GM21423 (cell line): ENCODE measurements around the gene NTF3.

Experiments used
- ATAC-seq: cut with Tn5 transposase; IDR thresholded peaks from one replicate; pipeline ENCODE4 v1.9.1; 2021; ENCODE audit warnings: mild to moderate bottlenecking, moderate library complexity; ENCODE audit not compliant: unreplicated experiment

The NTF3 gene

GRCh38 chr12:5509102-5509501, 77.2 kb downstream of the NTF3 start:
- ATAC-seq = no peak

GRCh38 chr12:5509557-5509956, 77.6 kb downstream of the NTF3 start:
- no peak for ATAC-seq

GRCh38 chr12:5510251-5510805, 78.4 kb downstream of the NTF3 start:
- no peak for ATAC-seq

- ATAC-seq = no peak
Measured at GRCh38 chr12:5511256-5511643, 79.3 kb downstream of the NTF3 start.

GRCh38 chr12:5511644-5512600, 80.0 kb downstream of the NTF3 start:
- no peak for ATAC-seq

- no peak for ATAC-seq
Measured at GRCh38 chr12:5512601-5512970, 80.7 kb downstream of the NTF3 start.

- no peak for ATAC-seq
Measured at GRCh38 chr12:5513406-5513805, 81.5 kb downstream of the NTF3 start.

GRCh38 chr12:5514016-5514415, 82.1 kb downstream of the NTF3 start:
- ATAC-seq = no peak

GRCh38 chr12:5514545-5514944, 82.6 kb downstream of the NTF3 start:
- ATAC-seq = no peak

GRCh38 chr12:5515458-5515857, 83.5 kb downstream of the NTF3 start:
- ATAC-seq = no peak

- no peak for ATAC-seq
Measured at GRCh38 chr12:5516371-5517241, 84.7 kb downstream of the NTF3 start.

GRCh38 chr12:5518584-5519365, 86.9 kb downstream of the NTF3 start:
- no peak for ATAC-seq

GRCh38 chr12:5520037-5520436, 88.1 kb downstream of the NTF3 start:
- no peak for ATAC-seq

- ATAC-seq = no peak
Measured at GRCh38 chr12:5520831-5521230, 88.9 kb downstream of the NTF3 start.

- no peak for ATAC-seq
Measured at GRCh38 chr12:5521456-5522325, 89.8 kb downstream of the NTF3 start.

- no peak for ATAC-seq
Measured at GRCh38 chr12:5522432-5523335, 90.8 kb downstream of the NTF3 start.

- no peak for ATAC-seq
Measured at GRCh38 chr12:5523396-5524115, 91.6 kb downstream of the NTF3 start.

- ATAC-seq = no peak
Measured at GRCh38 chr12:5524116-5524768, 92.3 kb downstream of the NTF3 start.
